H9 (cell line): ENCODE data around the gene IGSF9B. TPM values are rescaled to one million over a fixed set of nuclear protein-coding genes. Genes with fewer than 3 reads are reported as not detected.

Experiments used
- DNase-seq: peaks from one replicate; pipeline ENCODE4 v3.0.0-alpha.2; 2017
- H2AFZ ChIP-seq: one replicate; pipeline ENCODE4 v1.6.1; 2013; ENCODE audit warnings: mild to moderate bottlenecking, low read length, control low read depth, moderate library complexity
- H2AK5ac ChIP-seq: 2 replicates; pipeline ENCODE4 v1.6.1; 2013; ENCODE audit warnings: low read length, control low read depth, mixed read lengths; ENCODE audit not compliant: insufficient read length
- H2BK120ac ChIP-seq: one replicate; pipeline ENCODE4 v1.6.1; 2013; ENCODE audit warnings: low read depth, mild to moderate bottlenecking, low read length, control low read depth, inconsistent platforms; ENCODE audit not compliant: poor library complexity, severe bottlenecking
- H2BK12ac ChIP-seq: 2 replicates; pipeline ENCODE4 v1.6.1; 2013; ENCODE audit warnings: low read length, control low read depth, mixed read lengths, low read depth; ENCODE audit not compliant: insufficient read length
- H2BK15ac ChIP-seq: 2 replicates; pipeline ENCODE4 v1.6.1; 2013; ENCODE audit warnings: low read depth, low read length, control low read depth
- H2BK20ac ChIP-seq: one replicate; pipeline ENCODE4 v1.6.1; 2013; ENCODE audit warnings: low read depth, mild to moderate bottlenecking, low read length, control low read depth, inconsistent platforms; ENCODE audit not compliant: poor library complexity, severe bottlenecking
- H2BK5ac ChIP-seq: 2 replicates; pipeline ENCODE4 v1.6.1; 2013; ENCODE audit warnings: low read length, control low read depth, mixed read lengths; ENCODE audit not compliant: insufficient read length
- H3K14ac ChIP-seq: 2 replicates; pipeline ENCODE4 v1.6.1; 2013; ENCODE audit warnings: low read length, control low read depth; ENCODE audit not compliant: insufficient read depth
- H3K18ac ChIP-seq: 2 replicates; pipeline ENCODE4 v1.6.1; 2013; ENCODE audit warnings: low read depth, mild to moderate bottlenecking, mixed read lengths, low read length, control low read depth; ENCODE audit not compliant: insufficient read length
- H3K23ac ChIP-seq: 2 replicates; pipeline ENCODE4 v1.6.1; 2013; ENCODE audit warnings: low read length, control low read depth, mixed read lengths, low read depth; ENCODE audit not compliant: insufficient read length
- H3K23me2 ChIP-seq: 2 replicates; pipeline ENCODE4 v1.6.1; 2013; ENCODE audit warnings: low read depth, mild to moderate bottlenecking, mixed read lengths, low read length, control low read depth; ENCODE audit not compliant: insufficient read length, poor library complexity, severe bottlenecking
- H3K27ac ChIP-seq: 2 replicates; pipeline ENCODE4 v1.5.1; 2013; ENCODE audit warnings: low read length, control low read depth, mixed read lengths, low read depth; ENCODE audit not compliant: insufficient read length
- H3K27me3 ChIP-seq: 2 replicates; pipeline ENCODE4 v1.6.1; 2013; ENCODE audit warnings: low read length, control low read depth, inconsistent platforms; ENCODE audit not compliant: insufficient read depth
- H3K4ac ChIP-seq: 2 replicates; pipeline ENCODE4 v1.6.1; 2013; ENCODE audit warnings: low read depth, mild to moderate bottlenecking, control low read depth, inconsistent platforms, low read length, moderate library complexity
- H3K4me1 ChIP-seq: 2 replicates; pipeline ENCODE4 v1.6.1; 2013; ENCODE audit warnings: low read length, control low read depth, inconsistent platforms; ENCODE audit not compliant: insufficient read depth
- H3K4me2 ChIP-seq: 2 replicates; pipeline ENCODE4 v1.6.1; 2013; ENCODE audit warnings: low read length, control low read depth, mixed read lengths; ENCODE audit not compliant: insufficient read length, insufficient read depth
- H3K56ac ChIP-seq: 2 replicates; pipeline ENCODE4 v1.6.1; 2013; ENCODE audit warnings: low read depth, mild to moderate bottlenecking, mixed read lengths, low read length, control low read depth; ENCODE audit not compliant: insufficient read length
- H3K79me1 ChIP-seq: 2 replicates; pipeline ENCODE4 v1.6.1; 2013; ENCODE audit warnings: low read depth, mild to moderate bottlenecking, moderate library complexity, low read length, control low read depth, inconsistent platforms; ENCODE audit not compliant: insufficient read depth, poor library complexity, severe bottlenecking
- H3K79me2 ChIP-seq: 2 replicates; pipeline ENCODE4 v1.6.1; 2013; ENCODE audit warnings: low read length, control low read depth, inconsistent platforms; ENCODE audit not compliant: insufficient read depth
- H3K9ac ChIP-seq: 2 replicates; pipeline ENCODE4 v1.6.1; 2013; ENCODE audit warnings: low read length, control low read depth, mixed read lengths; ENCODE audit not compliant: insufficient read length; ENCODE audit errors: extremely low read depth
- H3K9me3 ChIP-seq: one replicate; pipeline ENCODE4 v1.6.1; 2013; ENCODE audit warnings: low read depth, low read length, inconsistent platforms; ENCODE audit not compliant: control insufficient read depth
- H3T11ph ChIP-seq: one replicate; pipeline ENCODE4 v1.6.1; 2013; ENCODE audit warnings: mild to moderate bottlenecking, low read length, control low read depth, inconsistent platforms
- H4K20me1 ChIP-seq: one replicate; pipeline ENCODE4 v1.6.1; 2013; ENCODE audit not compliant: control insufficient read depth, insufficient read length, insufficient read depth
- H4K5ac ChIP-seq: 2 replicates; pipeline ENCODE4 v1.6.1; 2013; ENCODE audit warnings: low read depth, mild to moderate bottlenecking, mixed read lengths, low read length, control low read depth; ENCODE audit not compliant: insufficient read length
- H4K8ac ChIP-seq: replicated peaks from 2 replicates; pipeline ENCODE4 v1.6.1; 2013; ENCODE audit warnings: low read length, control low read depth, mixed read lengths, low read depth; ENCODE audit not compliant: insufficient read length
- H4K91ac ChIP-seq: 2 replicates; pipeline ENCODE4 v1.6.1; 2013; ENCODE audit warnings: low read depth, mild to moderate bottlenecking, moderate library complexity, mixed read lengths, low read length, control low read depth; ENCODE audit not compliant: insufficient read length
- H3K27ac Mint-ChIP-seq, 3 experiments: 2 replicates in 2 of 3; 3 replicates in 1 of 3; pipeline ENCODE4 v1.8.0; 2020 to 2021; ENCODE audit warnings: mixed read lengths in 3 of 3, mild to moderate bottlenecking in 1 of 3, moderate library complexity in 1 of 3
- H3K27me3 Mint-ChIP-seq: 2 replicates; pipeline ENCODE4 v1.8.0; 2021; ENCODE audit warnings: low read depth, mild to moderate bottlenecking, moderate library complexity, mixed read lengths
- H3K36me3 Mint-ChIP-seq, 3 experiments: 2 replicates in 2 of 3; 3 replicates in 1 of 3; pipeline ENCODE4 v1.8.0; 2020 to 2021; ENCODE audit warnings: low read depth in 3 of 3, mixed read lengths in 3 of 3; ENCODE audit not compliant: insufficient read depth in 1 of 3
- H3K4me1 Mint-ChIP-seq, 2 experiments: 2 replicates each; pipeline ENCODE4 v1.8.0; 2020; ENCODE audit warnings: mixed read lengths in 2 of 2
- H3K4me3 Mint-ChIP-seq, 2 experiments: 2 replicates in 1 of 2; 3 replicates in 1 of 2; pipeline ENCODE4 v1.8.0; 2020 to 2021; ENCODE audit warnings: mild to moderate bottlenecking in 2 of 2, mixed read lengths in 2 of 2, moderate library complexity in 1 of 2
- H3K9me3 Mint-ChIP-seq, 2 experiments: 2 replicates in 1 of 2; 3 replicates in 1 of 2; pipeline ENCODE4 v1.8.0; 2020; ENCODE audit warnings: mild to moderate bottlenecking in 2 of 2, mixed read lengths in 2 of 2, moderate library complexity in 1 of 2
- WGBS: extraction: QIAGEN DNeasy Blood & Tissue Kit; methylation state at CpG from one replicate; pipeline ENCODE4 v1.1.7; 2013; ENCODE audit warnings: missing lambda C conversion rate, low lambda C conversion rate, mixed read lengths; ENCODE audit not compliant: insufficient read length; ENCODE audit errors: extremely low coverage; 5-methylcytosine and 5-hydroxymethylcytosine counted together
- total RNA-seq: library from RNA; stranded (reverse); gene quantifications from 2 replicates; pipeline ENCODE4 v1.2.1, GENCODE V29; 2021
- TF ChIP-seq, protein P1 (sequence below): fragments of 200-600 bp; sonication (generic); conservative IDR thresholded peaks from 3 replicates; pipeline ENCODE4 v1.8.0; 2021; ENCODE audit warnings: antibody characterized with exemption, mild to moderate bottlenecking

The IGSF9B gene
- total RNA-seq, 1 experiment from 2014 or later, result 25.7 TPM

DNA sequence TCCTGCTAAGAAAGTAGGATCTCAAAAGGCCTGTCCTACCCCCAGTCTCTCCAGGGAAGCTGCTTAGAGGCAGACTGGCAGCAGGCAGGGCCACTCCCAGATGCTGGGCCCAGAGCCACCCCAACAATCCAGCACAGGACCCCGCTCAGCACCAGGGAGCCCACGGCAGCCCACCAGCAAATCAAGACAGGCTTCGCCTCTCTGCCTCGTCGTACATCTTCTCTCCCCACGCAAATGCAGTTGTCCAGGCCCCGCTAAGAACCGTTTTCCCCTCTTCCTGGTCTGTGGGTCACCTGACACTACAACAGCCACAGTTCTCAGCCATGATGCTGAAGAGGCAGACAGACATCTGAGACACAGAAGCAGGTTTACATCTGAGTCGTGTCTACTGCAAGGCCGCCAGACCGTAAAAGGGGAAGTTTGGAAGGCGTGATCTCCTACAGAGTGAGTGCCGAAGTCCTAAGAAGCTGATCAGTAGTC lies 51.1 kb downstream of the IGSF9B start:
- Histone ChIP-seq H2AK5ac (no peak overlapping the region), H3K4me1 (no peaks in the 10 kb centered on the region), H2AFZ (no peak overlapping the region), H4K20me1 (no peaks in the 10 kb centered on the region), H4K8ac (no peak overlapping the region), H3K23me2 (peaks cover 4% of the 10 kb centered on the region), H2BK120ac (no peak overlapping the region), H4K5ac (no peak overlapping the region), H3K9me3 (no peaks in the 10 kb centered on the region), H3K4ac (no peak overlapping the region), H3K23ac (no peak overlapping the region), H3K56ac (no peak overlapping the region), H2BK5ac (no peak overlapping the region), H3K18ac (no peak overlapping the region), H2BK12ac (no peak overlapping the region), H2BK20ac (no peak overlapping the region), H4K91ac (no peak overlapping the region), H3K27me3 (no peaks in the 10 kb centered on the region), H2BK15ac (no peak overlapping the region), H3K27ac (no peak overlapping the region), H3T11ph (no peak overlapping the region), H3K9ac (no peak overlapping the region), H3K79me1 (no peaks in the 10 kb centered on the region), H3K14ac (no peak overlapping the region; the same call in 1 of the 2 replicates), H3K79me2 (no peaks in the 10 kb centered on the region), H3K4me2 (no peak overlapping the region)
- no CpG with 5 or more reads among the region's 13 CpGs for WGBS
- H3K4me1 Mint-ChIP-seq, result no peaks in the 10 kb centered on the region
- TF ChIP-seq, protein P1, sequence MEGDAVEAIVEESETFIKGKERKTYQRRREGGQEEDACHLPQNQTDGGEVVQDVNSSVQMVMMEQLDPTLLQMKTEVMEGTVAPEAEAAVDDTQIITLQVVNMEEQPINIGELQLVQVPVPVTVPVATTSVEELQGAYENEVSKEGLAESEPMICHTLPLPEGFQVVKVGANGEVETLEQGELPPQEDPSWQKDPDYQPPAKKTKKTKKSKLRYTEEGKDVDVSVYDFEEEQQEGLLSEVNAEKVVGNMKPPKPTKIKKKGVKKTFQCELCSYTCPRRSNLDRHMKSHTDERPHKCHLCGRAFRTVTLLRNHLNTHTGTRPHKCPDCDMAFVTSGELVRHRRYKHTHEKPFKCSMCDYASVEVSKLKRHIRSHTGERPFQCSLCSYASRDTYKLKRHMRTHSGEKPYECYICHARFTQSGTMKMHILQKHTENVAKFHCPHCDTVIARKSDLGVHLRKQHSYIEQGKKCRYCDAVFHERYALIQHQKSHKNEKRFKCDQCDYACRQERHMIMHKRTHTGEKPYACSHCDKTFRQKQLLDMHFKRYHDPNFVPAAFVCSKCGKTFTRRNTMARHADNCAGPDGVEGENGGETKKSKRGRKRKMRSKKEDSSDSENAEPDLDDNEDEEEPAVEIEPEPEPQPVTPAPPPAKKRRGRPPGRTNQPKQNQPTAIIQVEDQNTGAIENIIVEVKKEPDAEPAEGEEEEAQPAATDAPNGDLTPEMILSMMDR, result no peak
- no peaks in the 10 kb centered on the region for H3K9me3 Mint-ChIP-seq
- DNase-seq, result no peak
- H3K4me3 Mint-ChIP-seq, result no peak overlapping the region
- H3K36me3 Mint-ChIP-seq, result peaks cover 23 to 61% (median 36%) of the 10 kb centered on the region in 3 experiments; a peak in 6 of 7 replicates
- no peaks in the 10 kb centered on the region for H3K27me3 Mint-ChIP-seq
- peak overlapping the region in 1 of 3 experiments; percentile 68; a peak in 3 of 7 replicates for H3K27ac Mint-ChIP-seq
